Measurements from ENCODE around the gene CLECL1. TPM values are rescaled to one million over a fixed set of nuclear protein-coding genes. Genes with fewer than 3 reads are reported as not detected.

Gene CLECL1
- total and polyA plus RNA-seq, 9 of the 15 experiments (the other 6 are each of a cell fraction or from before 2014, with no cell fraction given) = 0.13 to 0.25 TPM; not detected in 7

DNA sequence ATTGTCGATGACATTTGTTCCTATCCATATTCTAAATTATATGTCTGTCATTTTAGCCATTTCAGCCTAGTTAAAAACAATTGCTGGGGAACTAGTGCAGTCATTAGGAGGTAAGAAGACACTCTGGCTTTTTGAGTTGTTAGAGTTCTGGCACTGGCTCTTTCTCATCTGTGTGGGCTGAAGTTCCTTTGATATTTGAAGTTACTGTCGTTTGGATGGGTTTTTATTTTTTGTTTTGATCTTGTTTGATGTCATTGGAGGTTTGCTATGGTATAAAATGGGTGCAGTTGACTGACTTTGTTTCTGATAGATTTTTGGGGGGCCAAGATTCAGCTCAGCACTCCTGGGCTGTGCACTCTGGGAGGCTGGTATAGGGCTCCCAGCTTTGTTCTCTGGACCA lies 48.5 kb upstream of the CLECL1 start:
- TF ChIP-seq, protein P1, sequence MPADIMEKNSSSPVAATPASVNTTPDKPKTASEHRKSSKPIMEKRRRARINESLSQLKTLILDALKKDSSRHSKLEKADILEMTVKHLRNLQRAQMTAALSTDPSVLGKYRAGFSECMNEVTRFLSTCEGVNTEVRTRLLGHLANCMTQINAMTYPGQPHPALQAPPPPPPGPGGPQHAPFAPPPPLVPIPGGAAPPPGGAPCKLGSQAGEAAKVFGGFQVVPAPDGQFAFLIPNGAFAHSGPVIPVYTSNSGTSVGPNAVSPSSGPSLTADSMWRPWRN (IDR thresholded peaks at IDR 0.05; ENCODE audit: low read depth) = no peak
- TF ChIP-seq ZNF408 (CRISPR knock-in tag; IDR thresholded peaks at IDR 0.05; ENCODE audit: low read depth) = no peak
- TF ChIP-seq ZNF316 (IDR thresholded peaks at IDR 0.05) = no peak
- H3K4me1 ChIP-seq (replicated peaks in 1 of 2; ENCODE audit: control insufficient read depth in 2 of 2, insufficient read depth in 2 of 2, low read length in 2 of 2) = no peaks in the 10 kb centered on the region
- intact Hi-C loops (cut with micrococcal nuclease) (no loop called here), in situ Hi-C loops (cut with MboI) (no loop called here)
- no peak overlapping the region for H3K4me2 ChIP-seq (ENCODE audit: insufficient read depth, low read length)
- WGBS (ENCODE audit: insufficient coverage, low coverage, missing lambda C conversion rate) = 65% methylated on average over 2 of the region's 2 CpGs
- no peaks in the 10 kb centered on the region for H3K27me3 ChIP-seq (ENCODE audit: control insufficient read depth in 2 of 2, insufficient read depth in 2 of 2, low read length in 2 of 2)
- no peak for ATAC-seq
- no peaks in the 10 kb centered on the region for H4K20me1 ChIP-seq (replicated peaks; ENCODE audit: control insufficient read depth, insufficient read depth, low read length)
- ChIA-PET POLR2A (interaction anchor here (1.1 kb wide), 1 partner anchor 30 kb away, joined by 3 read pairs; no protein-coding TSS in a partner anchor), CTCF (ENCODE audit: low intra/inter-chr PET ratio) (no interaction called here)
- no peaks in the 10 kb centered on the region for H3K79me2 ChIP-seq (ENCODE audit: control insufficient read depth, insufficient read depth, low read length)
- BruUV-seq (replicated peaks) = no TSS peak
- H3K9me1 ChIP-seq (ENCODE audit: control insufficient read depth, insufficient read depth, low read length) = no peaks in the 10 kb centered on the region
- H3K9me3 ChIP-seq (replicated peaks; ENCODE audit: control insufficient read depth, insufficient read depth, low read depth, low read length) = no peaks in the 10 kb centered on the region
- H3K27ac ChIP-seq (ENCODE audit: extremely low read depth, low read depth, low read length) = no peak overlapping the region
- H3K4me3 ChIP-seq = no peak overlapping the region
- FAIRE-seq = no peak
- no peak overlapping the region for H3K9ac ChIP-seq (ENCODE audit: insufficient read depth in 1 of 2, low read depth in 2 of 2, low read length in 2 of 2)
- H2AFZ ChIP-seq (ENCODE audit: low read depth, low read length) = no peak overlapping the region
- H3K36me3 ChIP-seq (ENCODE audit: control insufficient read depth, insufficient read depth, low read length) = no peaks in the 10 kb centered on the region
- DNase-seq (ENCODE audit: extremely low read depth in 1 of 4, low spot score in 3 of 4) = no peak

DNA sequence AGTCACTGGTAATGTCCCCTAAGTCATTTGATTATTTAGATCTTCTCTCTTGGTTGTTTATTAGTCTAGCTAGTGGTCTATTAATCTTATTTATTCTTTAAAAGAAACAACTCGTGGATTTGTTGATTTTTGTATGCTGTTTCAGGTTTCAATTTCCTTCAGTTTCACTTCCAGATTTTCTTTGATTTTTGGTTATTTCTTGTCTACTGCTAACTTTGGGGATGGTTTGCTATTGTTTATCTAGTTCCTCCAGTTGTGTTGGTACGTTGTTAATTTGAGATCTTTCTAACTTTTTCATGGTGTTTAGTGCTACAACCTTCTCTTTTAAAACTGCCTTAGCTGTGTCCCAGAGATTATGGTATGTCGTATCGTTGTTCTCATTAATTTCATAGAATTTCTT lies 46.3 kb upstream of the CLECL1 start:
- peaks cover 0 to 9% of the 10 kb centered on the region in 2 experiments; a peak in 1 of 5 replicates for H3K4me1 ChIP-seq (replicated peaks in 1 of 2; ENCODE audit: control insufficient read depth in 2 of 2, insufficient read depth in 2 of 2, low read length in 2 of 2)
- TF ChIP-seq NEUROD1 (IDR thresholded peaks at IDR 0.05; ENCODE audit: borderline replicate concordance, low read depth, low read length, partially characterized antibody) (no peak), ESRRB (CRISPR knock-in tag; IDR thresholded peaks at IDR 0.05; ENCODE audit: borderline replicate concordance) (no peak)
- TF ChIP-seq, protein P2, sequence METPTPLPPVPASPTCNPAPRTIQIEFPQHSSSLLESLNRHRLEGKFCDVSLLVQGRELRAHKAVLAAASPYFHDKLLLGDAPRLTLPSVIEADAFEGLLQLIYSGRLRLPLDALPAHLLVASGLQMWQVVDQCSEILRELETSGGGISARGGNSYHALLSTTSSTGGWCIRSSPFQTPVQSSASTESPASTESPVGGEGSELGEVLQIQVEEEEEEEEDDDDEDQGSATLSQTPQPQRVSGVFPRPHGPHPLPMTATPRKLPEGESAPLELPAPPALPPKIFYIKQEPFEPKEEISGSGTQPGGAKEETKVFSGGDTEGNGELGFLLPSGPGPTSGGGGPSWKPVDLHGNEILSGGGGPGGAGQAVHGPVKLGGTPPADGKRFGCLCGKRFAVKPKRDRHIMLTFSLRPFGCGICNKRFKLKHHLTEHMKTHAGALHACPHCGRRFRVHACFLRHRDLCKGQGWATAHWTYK (CRISPR knock-in tag; IDR thresholded peaks at IDR 0.05) = no peak
- TF ChIP-seq, protein P3, sequence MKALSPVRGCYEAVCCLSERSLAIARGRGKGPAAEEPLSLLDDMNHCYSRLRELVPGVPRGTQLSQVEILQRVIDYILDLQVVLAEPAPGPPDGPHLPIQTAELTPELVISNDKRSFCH (CRISPR knock-in tag; IDR thresholded peaks at IDR 0.05) = no peak
- TF ChIP-seq, protein P3 (tag; IDR thresholded peaks at IDR 0.05) = no peak
- ChIA-PET POLR2A (no interaction called here), CTCF (ENCODE audit: low intra/inter-chr PET ratio) (no interaction called here)
- no peak overlapping the region for H2AFZ ChIP-seq (ENCODE audit: low read depth, low read length)
- no peaks in the 10 kb centered on the region for H3K36me3 ChIP-seq (ENCODE audit: control insufficient read depth, insufficient read depth, low read length)
- DNase-seq (ENCODE audit: extremely low read depth in 1 of 4, low spot score in 3 of 4) (no peak), FAIRE-seq (no peak), ATAC-seq (no peak)
- intact Hi-C loops (cut with micrococcal nuclease) = no loop called here
- H3K9me3 ChIP-seq (replicated peaks; ENCODE audit: control insufficient read depth, insufficient read depth, low read depth, low read length) = no peaks in the 10 kb centered on the region
- no peak overlapping the region for H3K9ac ChIP-seq (ENCODE audit: insufficient read depth in 1 of 2, low read depth in 2 of 2, low read length in 2 of 2)
- 47% methylated on average over 4 of the region's 4 CpGs for WGBS (ENCODE audit: insufficient coverage, low coverage, missing lambda C conversion rate)
- H3K9me1 ChIP-seq (ENCODE audit: control insufficient read depth, insufficient read depth, low read length) = peaks cover 3% of the 10 kb centered on the region
- no peaks in the 10 kb centered on the region for H3K27me3 ChIP-seq (ENCODE audit: control insufficient read depth in 2 of 2, insufficient read depth in 2 of 2, low read length in 2 of 2)
- H3K4me3 ChIP-seq = no peak overlapping the region
- no peaks in the 10 kb centered on the region for H4K20me1 ChIP-seq (replicated peaks; ENCODE audit: control insufficient read depth, insufficient read depth, low read length)
- H3K79me2 ChIP-seq (ENCODE audit: control insufficient read depth, insufficient read depth, low read length) = no peaks in the 10 kb centered on the region
- no peak overlapping the region for H3K4me2 ChIP-seq (ENCODE audit: insufficient read depth, low read length)
- no peak overlapping the region for H3K27ac ChIP-seq (ENCODE audit: extremely low read depth, low read depth, low read length)
- no TSS peak for BruUV-seq (replicated peaks)
- in situ Hi-C loops (cut with MboI) = no loop called here
